Neuron (in vitro differentiated cells): Measurements from ENCODE around the gene PTER.

Experiments used
- H2AFZ ChIP-seq: one replicate; pipeline ENCODE4 v1.6.1; 2013; ENCODE audit warnings: low read depth, mild to moderate bottlenecking, inconsistent platforms, low read length, moderate library complexity
- H3K27me3 ChIP-seq: one replicate; pipeline ENCODE4 v1.6.1; 2013; ENCODE audit warnings: low read length; ENCODE audit not compliant: insufficient read depth
- H3K36me3 ChIP-seq: one replicate; pipeline ENCODE4 v1.6.1; 2013; ENCODE audit warnings: low read length; ENCODE audit not compliant: insufficient read depth
- H3K4me1 ChIP-seq: one replicate; pipeline ENCODE4 v1.6.1; 2013; ENCODE audit warnings: low read length; ENCODE audit not compliant: insufficient read depth
- H3K4me3 ChIP-seq: 2 replicates; pipeline ENCODE4 v1.5.1; 2013; ENCODE audit warnings: mild to moderate bottlenecking, low read length, moderate library complexity
- H3K9me3 ChIP-seq: one replicate; pipeline ENCODE4 v1.6.1; 2013; ENCODE audit warnings: low read length

Gene PTER

GRCh38 chr10:16441173-16441840 is 4.5 kb downstream of the PTER start:
- Histone ChIP-seq H3K4me1 (no peaks in the 10 kb centered on the region), H3K36me3 (no peaks in the 10 kb centered on the region), H2AFZ (no peak overlapping the region), H3K4me3 (no peak overlapping the region), H3K9me3 (no peaks in the 10 kb centered on the region), H3K27me3 (peaks cover 17% of the 10 kb centered on the region)

GRCh38 chr10:16442914-16443313 is 6.1 kb downstream of the PTER start:
- no peaks in the 10 kb centered on the region for H3K36me3 ChIP-seq
- H3K27me3 ChIP-seq = peaks cover 2% of the 10 kb centered on the region
- H3K4me3 ChIP-seq = no peak overlapping the region
- H3K4me1 ChIP-seq = no peaks in the 10 kb centered on the region
- no peak overlapping the region for H2AFZ ChIP-seq
- H3K9me3 ChIP-seq = no peaks in the 10 kb centered on the region

- Histone ChIP-seq H2AFZ (no peak overlapping the region), H3K27me3 (peaks cover 2% of the 10 kb centered on the region), H3K36me3 (no peaks in the 10 kb centered on the region), H3K4me1 (no peaks in the 10 kb centered on the region), H3K9me3 (no peaks in the 10 kb centered on the region), H3K4me3 (no peak overlapping the region)
These were observed 9.1 kb downstream of the PTER start for GRCh38 chr10:16445770-16446469.

- no peak overlapping the region for H3K4me3 ChIP-seq
- H2AFZ ChIP-seq = no peak overlapping the region
- no peaks in the 10 kb centered on the region for H3K4me1 ChIP-seq
- no peaks in the 10 kb centered on the region for H3K9me3 ChIP-seq
- no peaks in the 10 kb centered on the region for H3K27me3 ChIP-seq
- no peaks in the 10 kb centered on the region for H3K36me3 ChIP-seq
These were observed 12.6 kb downstream of the PTER start for GRCh38 chr10:16449454-16449853.

- Histone ChIP-seq H2AFZ (no peak overlapping the region), H3K36me3 (no peaks in the 10 kb centered on the region), H3K4me3 (no peak overlapping the region), H3K9me3 (no peaks in the 10 kb centered on the region), H3K27me3 (no peaks in the 10 kb centered on the region), H3K4me1 (peaks cover 6% of the 10 kb centered on the region)
These were observed 21.6 kb downstream of the PTER start for GRCh38 chr10:16458166-16458955.

- H3K4me3 ChIP-seq = no peak overlapping the region
- no peak overlapping the region for H2AFZ ChIP-seq
- no peaks in the 10 kb centered on the region for H3K9me3 ChIP-seq
- H3K27me3 ChIP-seq = no peaks in the 10 kb centered on the region
- no peaks in the 10 kb centered on the region for H3K36me3 ChIP-seq
- peaks cover 6% of the 10 kb centered on the region for H3K4me1 ChIP-seq
These were observed 22.7 kb downstream of the PTER start for GRCh38 chr10:16459423-16459939.

GRCh38 chr10:16466001-16466400 is 29.2 kb downstream of the PTER start:
- Histone ChIP-seq H3K36me3 (no peaks in the 10 kb centered on the region), H3K4me1 (no peaks in the 10 kb centered on the region), H2AFZ (no peak overlapping the region), H3K4me3 (no peak overlapping the region), H3K27me3 (no peaks in the 10 kb centered on the region), H3K9me3 (no peaks in the 10 kb centered on the region)

GRCh38 chr10:16470747-16471146 is 33.9 kb downstream of the PTER start:
- H3K36me3 ChIP-seq = no peaks in the 10 kb centered on the region
- no peaks in the 10 kb centered on the region for H3K27me3 ChIP-seq

GRCh38 chr10:16472828-16473227 is 36.0 kb downstream of the PTER start:
- H3K27me3 ChIP-seq = no peaks in the 10 kb centered on the region
- H3K9me3 ChIP-seq = no peaks in the 10 kb centered on the region
- H3K36me3 ChIP-seq = no peaks in the 10 kb centered on the region
- H3K4me1 ChIP-seq = no peaks in the 10 kb centered on the region
- H2AFZ ChIP-seq = no peak overlapping the region
- no peak overlapping the region for H3K4me3 ChIP-seq

More at GRCh38 chr10:16470747-16471146, 33.9 kb downstream of the PTER start:
- no peak overlapping the region for H3K4me3 ChIP-seq
- no peaks in the 10 kb centered on the region for H3K9me3 ChIP-seq
- H3K4me1 ChIP-seq = no peaks in the 10 kb centered on the region
- no peak overlapping the region for H2AFZ ChIP-seq

GRCh38 chr10:16477757-16478156 is 40.9 kb downstream of the PTER start:
- no peaks in the 10 kb centered on the region for H3K27me3 ChIP-seq
- H3K4me1 ChIP-seq = no peaks in the 10 kb centered on the region
- H3K36me3 ChIP-seq = no peaks in the 10 kb centered on the region
- no peak overlapping the region for H3K4me3 ChIP-seq
- no peak overlapping the region for H2AFZ ChIP-seq
- H3K9me3 ChIP-seq = no peaks in the 10 kb centered on the region

- Histone ChIP-seq H3K36me3 (no peaks in the 10 kb centered on the region), H3K4me1 (no peaks in the 10 kb centered on the region), H2AFZ (no peak overlapping the region), H3K9me3 (no peaks in the 10 kb centered on the region), H3K27me3 (no peaks in the 10 kb centered on the region), H3K4me3 (no peak overlapping the region)
These were observed 42.0 kb downstream of the PTER start for GRCh38 chr10:16478801-16479200.

GRCh38 chr10:16481052-16481728 is 44.4 kb downstream of the PTER start:
- Histone ChIP-seq H3K4me3 (no peak overlapping the region), H3K27me3 (no peaks in the 10 kb centered on the region), H2AFZ (no peak overlapping the region), H3K36me3 (no peaks in the 10 kb centered on the region), H3K4me1 (no peaks in the 10 kb centered on the region), H3K9me3 (no peaks in the 10 kb centered on the region)
